HEK293 (cell line): ENCODE measurements around the gene SMYD2.

ENCODE experiments used
- CTCF ChIA-PET: fragments of 350-600 bp; formaldehyde crosslinking; extraction: SDS; loops from one replicate; lab custom pipeline; 2021; ENCODE audit warnings: antibody characterized with exemption; lab: Yijun Ruan, JAX
- POLR2A ChIA-PET: fragments of 300-600 bp; formaldehyde crosslinking; extraction: SDS; loops from one replicate; lab custom pipeline; 2020; ENCODE audit warnings: antibody characterized with exemption, inconsistent platforms; lab: Yijun Ruan, JAX
- H3K27ac ChIP-seq: fragments of 200-500 bp; sonication (Bioruptor generic); 2 replicates; pipeline ENCODE4 v1.5.1; 2014; ENCODE audit warnings: low read depth, low read length, control low read depth, inconsistent platforms; ENCODE audit errors: extremely low read depth
- H3K36me3 ChIP-seq, 2 experiments: fragments of 200-500 bp in 1 of 2; sonication (Bioruptor generic) in 1 of 2; 1 replicate in 1 of 2; 2 replicates in 1 of 2; pipeline ENCODE4 v1.5.1; 2014 to 2017; ENCODE audit warnings: inconsistent platforms in 2 of 2, low read length in 2 of 2; ENCODE audit not compliant: control insufficient read depth in 2 of 2, insufficient read depth in 1 of 2
- H3K4me1 ChIP-seq: fragments of 200-500 bp; sonication (Bioruptor generic); 2 replicates; pipeline ENCODE4 v1.5.1; 2014; ENCODE audit warnings: mild to moderate bottlenecking, low read length, inconsistent platforms; ENCODE audit not compliant: control insufficient read depth, insufficient read depth
- H3K4me3 ChIP-seq: 2 replicates; pipeline ENCODE4 v1.5.1; 2011; ENCODE audit warnings: low read depth, mild to moderate bottlenecking, control low read depth, low read length, moderate library complexity
- H3K9me3 ChIP-seq: fragments of 200-500 bp; sonication (Bioruptor generic); 2 replicates; pipeline ENCODE4 v1.5.1; 2014; ENCODE audit warnings: low read depth, low read length, inconsistent platforms; ENCODE audit not compliant: control insufficient read depth, insufficient read depth
- GFI1B ChIP-seq: fragments of 450-650 bp; formaldehyde crosslinking; IDR thresholded peaks from 2 replicates; pipeline ENCODE4 v1.5.1; 2016; ENCODE audit warnings: missing biosample characterization, missing genetic modification characterization
- GLI4 ChIP-seq: fragments of 450-650 bp; formaldehyde crosslinking; IDR thresholded peaks from 2 replicates; pipeline ENCODE4 v1.5.1; 2016; ENCODE audit warnings: missing biosample characterization, missing genetic modification characterization
- ZFP37 ChIP-seq: fragments of 450-650 bp; formaldehyde crosslinking; IDR thresholded peaks from 2 replicates; pipeline ENCODE4 v1.5.1; 2016; ENCODE audit warnings: missing biosample characterization, missing genetic modification characterization
- ZNF155 ChIP-seq: fragments of 450-650 bp; formaldehyde crosslinking; IDR thresholded peaks from 2 replicates; pipeline ENCODE4 v1.5.1; 2016; ENCODE audit warnings: missing biosample characterization, missing genetic modification characterization
- ZNF248 ChIP-seq: fragments of 450-650 bp; formaldehyde crosslinking; IDR thresholded peaks from 2 replicates; pipeline ENCODE4 v1.5.1; 2017; ENCODE audit warnings: missing biosample characterization, missing genetic modification characterization
- ZNF302 ChIP-seq: fragments of 450-650 bp; formaldehyde crosslinking; IDR thresholded peaks from 2 replicates; pipeline ENCODE4 v1.5.1; 2016; ENCODE audit warnings: missing biosample characterization, missing genetic modification characterization, low read depth
- ZNF341 ChIP-seq: fragments of 450-650 bp; formaldehyde crosslinking; IDR thresholded peaks from 2 replicates; pipeline ENCODE4; 2016; ENCODE audit warnings: low read depth, missing biosample characterization, missing genetic modification characterization
- ZNF350 ChIP-seq: fragments of 450-650 bp; formaldehyde crosslinking; IDR thresholded peaks from 2 replicates; pipeline ENCODE4 v1.5.0; 2017; ENCODE audit warnings: missing biosample characterization, mild to moderate bottlenecking, missing genetic modification characterization
- ZNF48 ChIP-seq: fragments of 450-650 bp; formaldehyde crosslinking; IDR thresholded peaks from 2 replicates; pipeline ENCODE4 v1.5.1; 2016; ENCODE audit warnings: missing biosample characterization, missing genetic modification characterization
- ZNF510 ChIP-seq: fragments of 450-650 bp; formaldehyde crosslinking; IDR thresholded peaks from 2 replicates; pipeline ENCODE4 v1.5.1; 2018; ENCODE audit warnings: mild to moderate bottlenecking, missing genetic modification characterization, missing biosample characterization; ENCODE audit not compliant: insufficient replicate concordance
- ZNF529 ChIP-seq: fragments of 450-650 bp; formaldehyde crosslinking; IDR thresholded peaks from 2 replicates; pipeline ENCODE4 v1.5.1; 2017; ENCODE audit warnings: missing genetic modification characterization, missing biosample characterization; ENCODE audit not compliant: insufficient replicate concordance
- ZNF776 ChIP-seq: fragments of 450-650 bp; formaldehyde crosslinking; IDR thresholded peaks from 2 replicates; pipeline ENCODE4 v1.5.0; 2017; ENCODE audit warnings: missing biosample characterization, missing genetic modification characterization, borderline replicate concordance
- TF ChIP-seq, protein P1 (sequence below): fragments of 450-650 bp; formaldehyde crosslinking; IDR thresholded peaks from 2 replicates; pipeline ENCODE4 v1.5.1; 2016; ENCODE audit warnings: missing biosample characterization, missing genetic modification characterization
- TF ChIP-seq, protein P2 (sequence below): IDR thresholded peaks from 2 replicates; pipeline ENCODE4 v1.6.1; 2011; ENCODE audit warnings: mild to moderate bottlenecking, low read depth, low read length, borderline replicate concordance
- TF ChIP-seq, protein P3 (sequence below): fragments of 450-650 bp; formaldehyde crosslinking; IDR thresholded peaks from 2 replicates; pipeline ENCODE4 v1.5.1; 2017; ENCODE audit warnings: missing biosample characterization, missing genetic modification characterization
- TF ChIP-seq, protein P4 (sequence below): fragments of 450-650 bp; formaldehyde crosslinking; IDR thresholded peaks from 2 replicates; pipeline ENCODE4 v1.5.1; 2017; ENCODE audit warnings: missing biosample characterization, missing genetic modification characterization

SMYD2 gene

DNA sequence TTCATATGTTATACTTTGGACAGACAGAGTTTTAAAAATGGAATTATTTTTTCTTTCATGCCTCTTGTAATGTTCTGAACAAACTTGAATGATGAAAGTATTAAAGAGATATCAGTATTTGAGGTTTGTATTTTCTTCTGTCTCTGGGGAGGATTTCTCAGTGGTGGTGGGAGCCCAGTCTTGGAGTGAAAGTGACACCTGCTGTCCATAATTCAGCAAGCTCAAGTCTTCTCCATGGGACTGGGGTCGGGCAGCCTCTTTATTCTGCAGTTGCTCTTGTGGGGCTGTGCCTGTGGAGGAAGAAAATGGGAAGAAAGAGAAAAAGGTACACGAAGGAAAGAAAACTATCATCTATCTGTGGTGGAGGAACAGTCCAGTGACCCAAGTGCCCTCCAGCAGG lies 56.1 kb downstream of the SMYD2 start:
- POLR2A ChIA-PET = interaction anchor here (1.0 kb wide), 1 partner anchor 9 kb away, joined by 3 read pairs; no protein-coding TSS in a partner anchor
- Histone ChIP-seq H3K4me1 (no peaks in the 10 kb centered on the region), H3K36me3 (peaks cover 0 to 15% of the 10 kb centered on the region in 2 experiments; a peak in 1 of 3 replicates), H3K4me3 (no peak overlapping the region), H3K27ac (no peak overlapping the region), H3K9me3 (no peaks in the 10 kb centered on the region)
- CTCF ChIA-PET = interaction anchor here (2.9 to 14.5 kb wide), 3 partner anchors 8 to 252 kb away, joined by 14 to 404 read pairs (median 21); no protein-coding TSS in a partner anchor
- TF ChIP-seq, protein P1, sequence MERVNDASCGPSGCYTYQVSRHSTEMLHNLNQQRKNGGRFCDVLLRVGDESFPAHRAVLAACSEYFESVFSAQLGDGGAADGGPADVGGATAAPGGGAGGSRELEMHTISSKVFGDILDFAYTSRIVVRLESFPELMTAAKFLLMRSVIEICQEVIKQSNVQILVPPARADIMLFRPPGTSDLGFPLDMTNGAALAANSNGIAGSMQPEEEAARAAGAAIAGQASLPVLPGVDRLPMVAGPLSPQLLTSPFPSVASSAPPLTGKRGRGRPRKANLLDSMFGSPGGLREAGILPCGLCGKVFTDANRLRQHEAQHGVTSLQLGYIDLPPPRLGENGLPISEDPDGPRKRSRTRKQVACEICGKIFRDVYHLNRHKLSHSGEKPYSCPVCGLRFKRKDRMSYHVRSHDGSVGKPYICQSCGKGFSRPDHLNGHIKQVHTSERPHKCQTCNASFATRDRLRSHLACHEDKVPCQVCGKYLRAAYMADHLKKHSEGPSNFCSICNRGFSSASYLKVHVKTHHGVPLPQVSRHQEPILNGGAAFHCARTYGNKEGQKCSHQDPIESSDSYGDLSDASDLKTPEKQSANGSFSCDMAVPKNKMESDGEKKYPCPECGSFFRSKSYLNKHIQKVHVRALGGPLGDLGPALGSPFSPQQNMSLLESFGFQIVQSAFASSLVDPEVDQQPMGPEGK = no peak
- no peak for TF ChIP-seq GLI4

DNA sequence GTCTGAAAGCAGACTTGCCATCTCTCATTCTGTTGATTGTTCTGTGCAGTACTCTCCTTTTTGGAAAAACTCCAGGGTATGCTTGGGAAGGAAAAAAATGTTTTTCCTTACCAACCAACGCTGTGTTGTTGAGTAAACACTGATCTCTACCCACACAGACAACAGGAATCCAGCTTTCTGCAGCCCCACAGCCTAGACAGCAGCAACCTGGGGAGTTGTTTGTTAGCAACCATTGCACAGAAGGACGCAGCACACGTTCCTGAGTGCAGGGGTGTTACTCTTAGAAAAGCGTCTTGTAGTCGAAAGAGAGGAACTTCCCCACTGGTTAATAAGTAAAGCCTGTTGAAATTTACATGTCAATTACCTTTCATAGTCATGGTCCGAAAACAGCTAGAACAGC lies 56.6 kb downstream of the SMYD2 start:
- ChIA-PET CTCF (interaction anchor here (1.7 to 14.5 kb wide), 4 partner anchors 8 to 252 kb away, joined by 8 to 404 read pairs (median 18); no protein-coding TSS in a partner anchor), POLR2A (interaction anchor here (1.0 kb wide), 1 partner anchor 9 kb away, joined by 3 read pairs; no protein-coding TSS in a partner anchor)
- no peaks in the 10 kb centered on the region for H3K9me3 ChIP-seq
- peaks cover 0 to 15% of the 10 kb centered on the region in 2 experiments; a peak in 1 of 3 replicates for H3K36me3 ChIP-seq
- H3K4me3 ChIP-seq = no peak overlapping the region
- no peak overlapping the region for H3K27ac ChIP-seq
- H3K4me1 ChIP-seq = no peaks in the 10 kb centered on the region
- TF ChIP-seq ZNF48 (no peak), GFI1B (tag by site-specific recombination) (no peak), ZNF302 (tag by site-specific recombination) (no peak), ZNF155 (tag by site-specific recombination) (no peak), ZNF248 (no peak), ZFP37 (tag by site-specific recombination) (no peak), ZNF776 (no peak), ZNF529 (no peak), ZNF350 (tag by site-specific recombination) (no peak), ZNF510 (no peak), ZNF341 (no peak)
- TF ChIP-seq, protein P2, sequence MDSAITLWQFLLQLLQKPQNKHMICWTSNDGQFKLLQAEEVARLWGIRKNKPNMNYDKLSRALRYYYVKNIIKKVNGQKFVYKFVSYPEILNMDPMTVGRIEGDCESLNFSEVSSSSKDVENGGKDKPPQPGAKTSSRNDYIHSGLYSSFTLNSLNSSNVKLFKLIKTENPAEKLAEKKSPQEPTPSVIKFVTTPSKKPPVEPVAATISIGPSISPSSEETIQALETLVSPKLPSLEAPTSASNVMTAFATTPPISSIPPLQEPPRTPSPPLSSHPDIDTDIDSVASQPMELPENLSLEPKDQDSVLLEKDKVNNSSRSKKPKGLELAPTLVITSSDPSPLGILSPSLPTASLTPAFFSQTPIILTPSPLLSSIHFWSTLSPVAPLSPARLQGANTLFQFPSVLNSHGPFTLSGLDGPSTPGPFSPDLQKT = no peak
- TF ChIP-seq, protein P3, sequence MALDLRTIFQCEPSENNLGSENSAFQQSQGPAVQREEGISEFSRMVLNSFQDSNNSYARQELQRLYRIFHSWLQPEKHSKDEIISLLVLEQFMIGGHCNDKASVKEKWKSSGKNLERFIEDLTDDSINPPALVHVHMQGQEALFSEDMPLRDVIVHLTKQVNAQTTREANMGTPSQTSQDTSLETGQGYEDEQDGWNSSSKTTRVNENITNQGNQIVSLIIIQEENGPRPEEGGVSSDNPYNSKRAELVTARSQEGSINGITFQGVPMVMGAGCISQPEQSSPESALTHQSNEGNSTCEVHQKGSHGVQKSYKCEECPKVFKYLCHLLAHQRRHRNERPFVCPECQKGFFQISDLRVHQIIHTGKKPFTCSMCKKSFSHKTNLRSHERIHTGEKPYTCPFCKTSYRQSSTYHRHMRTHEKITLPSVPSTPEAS (tag by site-specific recombination) = no peak
- TF ChIP-seq, protein P1 = no peak
- TF ChIP-seq, protein P4, sequence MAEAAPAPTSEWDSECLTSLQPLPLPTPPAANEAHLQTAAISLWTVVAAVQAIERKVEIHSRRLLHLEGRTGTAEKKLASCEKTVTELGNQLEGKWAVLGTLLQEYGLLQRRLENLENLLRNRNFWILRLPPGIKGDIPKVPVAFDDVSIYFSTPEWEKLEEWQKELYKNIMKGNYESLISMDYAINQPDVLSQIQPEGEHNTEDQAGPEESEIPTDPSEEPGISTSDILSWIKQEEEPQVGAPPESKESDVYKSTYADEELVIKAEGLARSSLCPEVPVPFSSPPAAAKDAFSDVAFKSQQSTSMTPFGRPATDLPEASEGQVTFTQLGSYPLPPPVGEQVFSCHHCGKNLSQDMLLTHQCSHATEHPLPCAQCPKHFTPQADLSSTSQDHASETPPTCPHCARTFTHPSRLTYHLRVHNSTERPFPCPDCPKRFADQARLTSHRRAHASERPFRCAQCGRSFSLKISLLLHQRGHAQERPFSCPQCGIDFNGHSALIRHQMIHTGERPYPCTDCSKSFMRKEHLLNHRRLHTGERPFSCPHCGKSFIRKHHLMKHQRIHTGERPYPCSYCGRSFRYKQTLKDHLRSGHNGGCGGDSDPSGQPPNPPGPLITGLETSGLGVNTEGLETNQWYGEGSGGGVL = no peak
- TF ChIP-seq, all 188 proteins: peak for 0
